SW 1271 (cell line): ENCODE results near the gene PSMC3IP.
A peak's percentile ranks its signal among the peaks of the same experiment; 100 is the strongest.

Source experiments
- DNase-seq, 2 experiments: peaks; one replicate each; lab custom pipeline; 2025; lab: John Stamatoyannopoulos, UW

The PSMC3IP gene

DNA sequence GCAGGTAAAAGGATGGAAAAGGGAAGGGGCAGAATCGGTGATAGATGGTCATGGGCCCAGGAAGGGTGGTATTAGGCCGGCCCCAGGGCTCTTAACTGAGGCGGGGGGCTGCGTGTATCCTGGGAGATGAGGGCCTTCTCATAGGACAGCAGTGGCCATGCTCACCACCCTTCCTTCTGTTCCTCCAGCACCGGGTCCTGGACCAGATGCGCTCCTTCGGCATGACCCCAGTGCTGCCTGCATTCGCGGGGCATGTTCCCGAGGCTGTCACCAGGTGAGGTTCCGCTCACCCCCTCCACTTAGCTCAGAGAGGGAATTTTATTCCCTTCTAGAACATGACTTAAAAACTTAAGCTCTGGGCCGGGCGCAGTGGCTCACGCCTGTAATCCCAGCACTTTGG, 39.0 kb downstream of the PSMC3IP start:
- no peak for DNase-seq

DNA sequence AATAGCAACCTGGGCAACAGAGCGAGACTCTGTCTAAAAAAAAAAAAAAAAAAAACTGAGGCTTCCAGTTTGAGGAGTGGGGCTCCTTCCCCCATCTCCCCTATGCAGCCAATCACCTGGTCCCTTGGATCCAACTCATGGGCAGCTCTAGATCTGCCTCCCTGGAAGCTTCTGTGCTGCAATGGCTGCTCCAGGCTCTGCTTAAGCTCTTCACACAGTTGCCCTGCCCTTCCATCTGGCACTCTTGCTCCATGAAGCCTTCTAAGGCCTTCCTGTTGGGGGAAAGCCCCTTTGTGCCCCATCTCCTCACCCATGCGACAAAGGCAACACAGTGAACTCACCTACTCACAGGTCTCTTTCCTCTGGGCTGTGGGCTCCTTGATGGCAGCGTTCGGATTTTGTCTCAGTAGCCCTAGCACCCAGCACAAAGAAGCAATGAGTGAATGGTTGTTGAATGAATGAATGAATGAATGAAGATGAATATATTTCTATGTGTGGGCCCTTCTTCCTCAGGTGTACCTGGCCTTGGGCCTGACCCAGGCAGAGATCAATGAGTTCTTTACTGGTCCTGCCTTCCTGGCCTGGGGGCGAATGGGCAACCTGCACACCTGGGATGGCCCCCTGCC, 39.6 kb downstream of the PSMC3IP start:
- DNase-seq = no peak

DNA sequence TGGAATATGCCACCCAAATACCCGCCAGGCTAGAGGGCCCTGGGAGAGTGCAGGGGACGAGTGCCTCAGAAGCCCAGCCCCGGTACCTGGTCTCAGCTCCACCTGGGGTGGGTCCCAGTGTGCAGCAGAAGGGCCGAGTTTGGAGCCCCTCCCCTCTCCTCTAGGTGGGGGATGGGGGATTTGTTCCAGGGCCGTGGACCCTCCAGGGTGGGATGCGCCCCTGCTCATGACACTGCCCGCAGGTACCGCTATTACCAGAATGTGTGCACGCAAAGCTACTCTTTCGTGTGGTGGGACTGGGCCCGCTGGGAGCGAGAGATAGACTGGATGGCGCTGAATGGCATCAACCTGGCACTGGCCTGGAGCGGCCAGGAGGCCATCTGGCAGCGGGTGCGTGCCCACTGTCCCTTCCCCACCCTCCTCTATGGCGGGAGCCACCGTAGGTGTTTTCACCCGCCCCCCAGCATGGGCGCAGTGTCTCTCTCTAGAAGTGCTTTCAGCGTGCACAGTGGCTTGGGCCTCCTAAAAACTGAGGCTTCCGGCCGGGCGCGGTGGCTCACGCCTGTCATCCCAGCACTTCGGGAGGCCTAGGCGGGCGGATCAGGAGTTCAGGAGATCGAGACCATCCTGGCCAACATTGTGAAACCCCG, 40.2 kb downstream of the PSMC3IP start:
- no peak for DNase-seq

DNA sequence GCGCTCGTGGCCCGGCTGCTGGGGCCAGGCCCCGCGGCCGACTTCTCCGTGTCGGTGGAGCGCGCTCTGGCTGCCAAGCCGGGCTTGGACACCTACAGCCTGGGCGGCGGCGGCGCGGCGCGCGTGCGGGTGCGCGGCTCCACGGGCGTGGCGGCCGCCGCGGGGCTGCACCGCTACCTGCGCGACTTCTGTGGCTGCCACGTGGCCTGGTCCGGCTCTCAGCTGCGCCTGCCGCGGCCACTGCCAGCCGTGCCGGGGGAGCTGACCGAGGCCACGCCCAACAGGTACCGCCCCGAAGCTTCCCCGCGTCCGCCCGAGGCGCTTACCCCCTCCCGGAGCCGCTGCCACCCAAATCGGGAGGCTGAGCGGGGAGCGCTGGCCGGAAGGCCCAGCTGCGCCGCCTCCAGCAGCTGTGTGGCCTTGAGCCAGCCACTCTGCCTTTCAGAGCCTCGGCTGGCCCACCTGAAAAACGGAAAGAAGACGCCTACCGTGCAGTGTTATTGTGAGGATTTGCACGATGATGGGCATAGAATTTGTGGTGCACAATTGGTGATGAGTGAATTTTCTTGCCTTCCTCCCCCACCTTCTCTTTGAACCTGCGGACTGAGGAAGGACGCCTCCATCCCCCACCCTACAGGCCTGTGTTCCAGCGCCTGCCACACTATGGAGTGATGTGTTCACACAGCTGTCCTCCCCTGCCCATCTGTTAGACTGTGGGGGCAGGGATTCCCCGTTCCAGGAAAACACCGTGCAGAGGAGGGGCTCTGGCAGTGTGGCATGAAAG, 41.0 kb downstream of the PSMC3IP start:
- peak in 1 of 2 experiments; percentile 58 for DNase-seq

DNA sequence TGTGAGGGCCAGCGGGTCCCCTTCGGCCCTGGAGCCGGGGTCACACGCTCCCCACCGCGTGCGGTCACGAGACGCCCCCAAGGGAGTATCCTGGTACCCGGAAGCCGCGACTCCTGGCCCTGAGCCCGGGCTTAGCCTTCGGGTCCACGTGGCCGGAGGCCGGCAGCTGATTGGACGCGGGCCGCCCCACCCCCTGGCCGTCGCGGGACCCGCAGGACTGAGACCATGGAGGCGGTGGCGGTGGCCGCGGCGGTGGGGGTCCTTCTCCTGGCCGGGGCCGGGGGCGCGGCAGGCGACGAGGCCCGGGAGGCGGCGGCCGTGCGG, 41.5 kb downstream of the PSMC3IP start, which contains the start of gene NAGLU:
Gene NAGLU (plus strand): TSS at position 194 of the 324 bp plus-strand sequence. CDS start 32 bp downstream, at position 226.
- DNase-seq = peak; percentile 64 to 81

DNA sequence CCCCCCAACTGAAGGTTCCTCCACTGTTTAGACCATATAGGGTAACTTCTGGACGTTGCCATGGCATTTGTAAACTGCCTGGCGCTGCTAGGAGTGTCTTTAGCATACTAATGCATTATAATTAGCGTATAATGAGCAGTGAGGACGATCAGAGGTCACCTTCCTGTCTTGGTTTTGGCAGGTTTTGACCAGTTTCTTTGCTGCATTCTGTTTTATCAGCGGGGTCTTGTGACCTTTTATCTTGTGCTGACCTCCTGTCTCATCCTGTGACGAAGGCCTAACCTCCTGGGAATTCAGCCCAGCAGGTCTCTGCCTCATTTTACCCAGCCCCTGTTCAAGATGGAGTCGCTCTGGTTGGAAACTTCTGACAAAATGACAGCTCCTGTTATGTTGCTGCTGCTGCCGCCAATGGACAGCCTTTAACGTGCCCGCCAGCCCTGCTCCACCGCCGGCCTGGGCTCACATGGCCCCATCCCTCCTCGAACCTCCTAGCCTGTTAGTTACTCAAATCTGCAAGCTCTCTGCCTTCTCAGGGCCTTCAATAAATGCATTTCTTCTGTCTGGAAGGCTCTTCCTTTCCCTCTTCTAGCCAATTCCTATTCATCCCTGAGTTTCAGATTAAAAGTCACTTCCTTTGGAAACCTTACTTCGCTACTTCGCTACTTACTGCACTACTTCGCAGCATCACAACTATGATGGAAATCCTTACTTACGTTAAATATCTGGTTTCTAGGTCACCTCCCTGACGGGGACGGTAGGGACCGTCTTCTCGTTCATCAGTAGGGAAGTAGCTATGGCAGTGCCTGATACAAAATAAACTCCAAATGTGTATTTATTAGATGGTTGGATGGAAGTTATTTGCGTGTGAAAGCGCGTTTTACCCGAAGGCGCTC, 42.1 kb downstream of the PSMC3IP start:
- no peak for DNase-seq

DNA sequence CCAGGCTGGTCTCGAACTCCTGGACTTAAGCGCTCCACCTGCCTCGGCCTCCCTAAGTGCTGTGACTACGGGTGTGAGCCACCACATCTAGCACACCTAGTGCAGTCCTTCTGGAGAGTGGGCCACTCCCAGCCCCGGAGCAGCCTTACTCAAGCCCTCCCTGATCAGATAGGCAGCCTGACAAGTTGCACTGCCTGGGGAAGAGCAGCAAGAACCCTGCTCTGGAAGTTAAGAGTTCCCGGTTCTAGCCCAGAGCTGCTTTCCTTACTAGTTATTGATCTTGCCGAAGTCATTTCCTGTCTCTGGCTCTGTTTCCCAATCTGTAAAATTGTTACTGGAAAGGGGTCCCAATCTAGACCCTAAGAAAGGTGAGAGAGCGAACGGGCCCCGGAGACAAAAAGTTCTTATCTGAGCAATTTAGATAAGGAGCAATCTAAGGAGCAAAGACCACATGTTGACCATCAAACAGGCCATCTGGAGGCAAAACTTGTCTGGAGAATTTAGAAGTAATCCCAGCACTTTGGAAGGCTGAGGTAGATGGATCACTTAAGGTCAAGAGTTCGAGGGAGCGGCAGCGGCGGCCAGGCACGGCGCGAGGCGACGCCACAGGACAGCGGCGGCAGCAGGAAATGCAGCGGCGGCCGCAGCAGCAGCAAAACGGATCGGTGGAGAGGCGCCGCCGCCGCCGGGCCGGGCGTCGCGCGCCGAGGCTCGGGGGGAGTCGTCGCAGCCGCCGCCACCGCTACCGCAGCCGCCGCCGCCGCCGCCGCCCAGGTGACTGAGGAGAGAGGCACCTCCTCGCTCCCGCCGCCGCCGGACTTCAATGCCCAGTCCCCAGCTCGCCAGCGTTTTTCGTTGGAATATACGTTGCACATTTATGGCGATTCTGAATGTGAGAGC, 45.8 kb downstream of the PSMC3IP start:
- peak in 1 of 2 experiments; percentile 60 for DNase-seq

DNA sequence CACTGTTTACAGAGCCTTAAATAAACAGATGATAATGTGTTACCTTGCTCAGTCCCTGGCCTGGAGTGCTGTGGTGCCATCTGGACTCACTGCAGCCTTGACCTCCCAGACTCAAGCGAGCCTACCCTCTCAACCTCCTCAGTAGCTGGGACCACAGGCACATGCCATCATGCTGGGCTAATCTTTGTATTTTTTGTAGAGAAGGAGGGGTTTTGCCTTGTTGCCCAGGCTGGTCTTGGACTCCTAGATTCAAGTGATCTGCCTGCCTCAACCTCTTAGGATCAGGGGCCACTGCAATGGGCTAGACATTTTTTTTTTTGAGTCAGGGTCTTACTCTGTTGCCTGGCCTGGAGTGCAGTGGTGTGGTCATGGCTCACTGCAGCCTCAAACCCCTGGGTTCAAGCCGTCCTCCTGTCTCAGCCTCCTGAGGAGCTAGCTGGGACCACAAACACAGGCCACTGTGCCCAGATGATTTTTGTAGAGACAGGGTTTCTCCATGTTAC, 46.5 kb downstream of the PSMC3IP start:
- DNase-seq = no peak

DNA sequence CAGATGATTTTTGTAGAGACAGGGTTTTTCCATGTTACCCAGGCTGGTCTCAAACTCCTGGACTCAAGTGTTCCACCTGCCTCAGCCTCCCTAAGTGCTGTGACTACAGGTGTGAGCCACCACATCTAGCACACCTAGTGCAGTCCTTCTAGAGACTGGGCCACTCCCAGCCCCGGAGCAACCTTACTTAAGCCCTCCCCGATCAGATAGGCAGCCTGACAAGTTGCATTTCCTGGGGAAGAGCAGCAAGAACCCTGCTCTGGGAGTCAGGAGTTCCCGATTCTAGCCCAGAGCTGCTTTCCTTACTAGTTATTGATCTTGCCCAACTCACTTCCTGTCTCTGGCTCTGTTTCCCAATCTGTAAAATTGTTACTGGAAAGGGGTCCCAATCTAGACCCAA, 48.5 kb downstream of the PSMC3IP start:
- DNase-seq = no peak

DNA sequence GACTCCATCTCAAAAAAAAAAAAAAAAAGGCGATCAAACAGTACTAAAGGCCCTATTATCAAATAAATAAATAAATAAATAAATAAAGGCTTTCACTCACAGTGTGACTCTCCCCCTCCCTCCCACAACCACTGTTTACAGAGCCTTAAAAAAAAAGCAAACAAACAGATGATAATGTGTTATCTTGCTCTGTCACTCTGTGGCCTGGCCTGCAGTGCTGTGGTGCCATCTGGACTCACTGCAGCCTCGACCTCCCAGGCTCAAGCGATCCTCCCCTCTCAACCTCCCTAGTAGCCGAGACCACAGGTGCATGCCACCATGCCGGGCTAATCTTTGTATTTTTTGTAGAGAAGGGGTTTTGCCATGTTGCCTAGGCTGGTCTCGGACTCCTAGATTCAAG, 49.6 kb downstream of the PSMC3IP start:
- DNase-seq = no peak

DNA sequence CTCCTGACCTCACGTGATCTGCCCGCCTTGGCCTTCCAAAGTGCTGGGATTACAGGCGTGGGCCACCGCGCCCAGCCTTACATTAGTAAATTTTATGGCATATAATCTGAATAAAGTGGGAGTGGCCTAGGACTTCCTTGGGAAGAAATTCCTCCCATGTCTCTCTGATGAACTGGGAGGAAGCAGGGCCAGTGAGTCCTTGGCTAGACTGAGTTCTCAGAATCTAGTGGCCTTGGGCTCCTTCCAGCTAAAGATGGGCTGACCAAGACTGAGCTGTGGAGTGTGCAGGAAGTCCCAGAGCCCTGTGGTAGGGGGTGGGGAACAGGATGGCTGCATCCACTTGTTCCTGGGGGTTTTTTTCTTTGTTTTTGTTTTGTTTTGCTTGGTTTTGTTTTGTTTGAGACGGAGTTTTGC, 51.5 kb downstream of the PSMC3IP start:
- DNase-seq = peak in 1 of 2 experiments; percentile 45

DNA sequence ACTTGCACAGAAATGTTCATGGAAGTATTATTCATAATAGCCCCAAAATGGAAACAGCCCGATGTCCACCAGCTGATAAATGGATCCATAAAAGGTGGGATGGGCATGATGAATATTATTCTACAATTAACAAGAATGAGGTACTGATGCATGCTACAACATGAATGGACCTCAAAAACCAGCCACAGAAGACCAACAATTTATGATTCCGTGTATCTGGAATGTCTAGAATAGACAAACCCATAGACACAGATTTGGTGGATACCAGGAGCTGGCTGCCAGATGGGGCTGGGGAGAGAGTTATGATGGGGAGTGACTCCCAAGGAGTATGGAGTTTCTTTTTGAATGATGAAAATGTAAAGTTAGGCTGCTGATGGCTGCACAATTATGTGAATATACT, 52.3 kb downstream of the PSMC3IP start:
- DNase-seq = peak in 1 of 2 experiments; percentile 26

DNA sequence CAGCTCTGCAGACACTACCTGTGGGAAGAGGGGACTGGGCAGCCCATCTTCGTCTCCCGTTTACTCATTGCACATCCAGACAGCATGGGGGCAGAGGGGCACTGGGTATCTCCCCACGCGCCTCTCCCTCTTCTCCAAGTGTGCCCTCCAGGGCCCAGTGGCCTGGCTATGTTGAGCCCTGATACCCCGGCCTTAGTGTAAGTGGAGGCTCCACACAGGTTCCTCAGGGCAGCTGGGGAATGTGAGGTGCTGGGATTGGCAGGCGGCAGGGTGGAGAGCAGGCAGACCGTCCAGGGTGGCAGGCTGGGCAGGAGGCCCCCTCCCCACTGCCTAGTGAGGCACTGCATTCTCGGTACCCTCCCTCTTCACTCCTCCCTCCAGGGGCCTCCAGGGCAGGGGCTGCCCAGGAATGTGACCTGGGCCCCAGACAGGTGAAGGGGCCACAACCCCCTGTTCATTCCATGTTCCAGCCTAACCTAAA, 54.7 kb downstream of the PSMC3IP start:
- no peak for DNase-seq
